ENCODE data around the gene PLCD1.

DNA sequence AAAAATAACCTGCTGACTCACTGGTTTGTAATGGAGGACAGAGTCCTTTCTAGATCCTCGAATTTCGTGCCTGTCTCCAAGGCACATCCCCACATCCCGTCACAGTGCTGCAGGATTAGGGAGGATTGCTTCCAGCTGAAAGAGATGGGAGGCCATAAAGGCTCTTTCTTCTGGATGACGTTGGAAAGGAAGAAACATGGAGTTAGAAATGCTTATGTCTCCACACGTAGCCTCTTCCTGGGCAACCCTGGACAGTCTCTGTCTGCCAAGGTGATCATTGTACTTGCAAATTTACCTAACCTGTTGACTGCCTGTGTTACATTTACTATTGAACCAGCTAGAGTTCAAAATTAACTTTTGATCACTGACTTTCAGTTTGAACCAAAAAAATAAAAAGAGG, 66.4 kb downstream of the PLCD1 start:
- no peak for TF ChIP-seq MXI1 (IDR thresholded peaks at IDR 0.05; ENCODE audit: borderline replicate concordance, low read depth, low read length)
- no peak for TF ChIP-seq HOXA7 (CRISPR knock-in tag; IDR thresholded peaks at IDR 0.05)

Data from HepG2 (cell line).